Endodermal cell (in vitro differentiated cells): ENCODE data around the gene PRKCD. TPM values are rescaled to one million over a fixed set of nuclear protein-coding genes. Genes with fewer than 3 reads are reported as not detected.

Source experiments
- DNase-seq: peaks from one replicate; pipeline ENCODE4 v3.0.0-alpha.2; 2017
- H3K27ac ChIP-seq: 2 replicates; pipeline ENCODE4 v1.5.1; 2013; ENCODE audit warnings: mild to moderate bottlenecking, low read depth, low read length, moderate library complexity
- H3K27me3 ChIP-seq: 2 replicates; pipeline ENCODE4 v1.6.1; 2013; ENCODE audit warnings: mild to moderate bottlenecking, low read length, moderate library complexity; ENCODE audit not compliant: insufficient read depth, control insufficient read depth, poor library complexity, severe bottlenecking
- H3K36me3 ChIP-seq: 2 replicates; pipeline ENCODE4 v1.7.0; 2013; ENCODE audit warnings: mild to moderate bottlenecking, low read length, moderate library complexity; ENCODE audit not compliant: control insufficient read depth, insufficient read depth
- H3K4me1 ChIP-seq: one replicate; pipeline ENCODE4 v1.7.0; 2013; ENCODE audit warnings: low read length; ENCODE audit not compliant: control insufficient read depth, insufficient read depth
- H3K4me3 ChIP-seq: 2 replicates; pipeline ENCODE4 v1.5.1; 2013; ENCODE audit warnings: mild to moderate bottlenecking, low read length, moderate library complexity
- H3K9ac ChIP-seq: 2 replicates; pipeline ENCODE4 v1.6.1; 2013; ENCODE audit warnings: mild to moderate bottlenecking, low read length, moderate library complexity; ENCODE audit not compliant: poor library complexity, severe bottlenecking; ENCODE audit errors: extremely low read depth
- H3K9me3 ChIP-seq: 2 replicates; pipeline ENCODE4 v1.6.1; 2013; ENCODE audit warnings: mild to moderate bottlenecking, low read length, moderate library complexity; ENCODE audit not compliant: control insufficient read depth
- H3K27ac Mint-ChIP-seq: 2 replicates; pipeline ENCODE4 v1.8.0; 2020; ENCODE audit warnings: mixed read lengths
- H3K27me3 Mint-ChIP-seq: 2 replicates; pipeline ENCODE4 v1.8.0; 2021; ENCODE audit warnings: mild to moderate bottlenecking, mixed read lengths; ENCODE audit not compliant: insufficient read depth
- H3K36me3 Mint-ChIP-seq: 2 replicates; pipeline ENCODE4 v1.8.0; 2020; ENCODE audit warnings: low read depth, mixed read lengths
- H3K4me1 Mint-ChIP-seq: 2 replicates; pipeline ENCODE4 v1.8.0; 2020; ENCODE audit warnings: mixed read lengths
- H3K4me3 Mint-ChIP-seq: 2 replicates; pipeline ENCODE4 v1.8.0; 2020; ENCODE audit warnings: mild to moderate bottlenecking, moderate library complexity, mixed read lengths
- H3K9me3 Mint-ChIP-seq: 2 replicates; pipeline ENCODE4 v1.8.0; 2020; ENCODE audit warnings: mild to moderate bottlenecking, mixed read lengths
- WGBS, 2 experiments: methylation state at CpG; one replicate each; pipeline versions ENCODE4 v1.1.5 to v1.1.7; 2013; ENCODE audit warnings: missing lambda C conversion rate in 2 of 2, mixed read lengths in 1 of 2; ENCODE audit not compliant: insufficient coverage in 1 of 2, insufficient read length in 1 of 2; 5-methylcytosine and 5-hydroxymethylcytosine counted together
- total RNA-seq, 2 donors: library from RNA; stranded (reverse); fragmentation: NEBNext Ultra II Directional in 1 of 2; extraction: Animal tissue kit (Norgen Biotek cat#: 25700) in 1 of 2; gene quantifications; 2 replicates in 1 of 2; 3 replicates in 1 of 2; pipeline ENCODE4 v1.2.1, GENCODE V29; 2021
- TF ChIP-seq, protein P1 (sequence below): fragments of 200-600 bp; sonication (generic); conservative IDR thresholded peaks from 2 replicates; pipeline ENCODE4 v1.5.0; 2021; ENCODE audit warnings: antibody characterized with exemption, mild to moderate bottlenecking

The PRKCD gene
- total RNA-seq, 2 donors from 2014 or later = 19.9 to 26.6 TPM

DNA sequence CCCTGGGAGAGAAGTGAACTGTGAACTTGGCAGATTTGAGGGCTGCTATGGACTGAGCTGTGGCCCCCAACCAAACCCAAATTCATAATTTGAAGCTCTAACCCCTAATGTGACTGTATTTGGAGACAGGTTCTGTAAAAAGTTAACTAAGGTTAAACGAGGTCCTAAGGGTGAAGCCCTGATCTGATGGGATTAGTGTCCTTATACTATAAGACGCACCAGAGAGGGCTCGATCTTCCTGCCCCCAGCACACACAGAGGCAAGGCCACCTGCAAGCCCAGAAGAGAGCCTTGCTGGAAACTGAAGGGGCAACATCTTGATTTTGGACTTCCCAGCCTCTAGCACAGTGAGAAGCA, 60.8 kb downstream of the PRKCD start:
- peaks cover 28% of the 10 kb centered on the region for H3K36me3 ChIP-seq
- Mint-ChIP-seq H3K36me3 (peaks cover 29% of the 10 kb centered on the region), H3K27me3 (no peaks in the 10 kb centered on the region)

DNA sequence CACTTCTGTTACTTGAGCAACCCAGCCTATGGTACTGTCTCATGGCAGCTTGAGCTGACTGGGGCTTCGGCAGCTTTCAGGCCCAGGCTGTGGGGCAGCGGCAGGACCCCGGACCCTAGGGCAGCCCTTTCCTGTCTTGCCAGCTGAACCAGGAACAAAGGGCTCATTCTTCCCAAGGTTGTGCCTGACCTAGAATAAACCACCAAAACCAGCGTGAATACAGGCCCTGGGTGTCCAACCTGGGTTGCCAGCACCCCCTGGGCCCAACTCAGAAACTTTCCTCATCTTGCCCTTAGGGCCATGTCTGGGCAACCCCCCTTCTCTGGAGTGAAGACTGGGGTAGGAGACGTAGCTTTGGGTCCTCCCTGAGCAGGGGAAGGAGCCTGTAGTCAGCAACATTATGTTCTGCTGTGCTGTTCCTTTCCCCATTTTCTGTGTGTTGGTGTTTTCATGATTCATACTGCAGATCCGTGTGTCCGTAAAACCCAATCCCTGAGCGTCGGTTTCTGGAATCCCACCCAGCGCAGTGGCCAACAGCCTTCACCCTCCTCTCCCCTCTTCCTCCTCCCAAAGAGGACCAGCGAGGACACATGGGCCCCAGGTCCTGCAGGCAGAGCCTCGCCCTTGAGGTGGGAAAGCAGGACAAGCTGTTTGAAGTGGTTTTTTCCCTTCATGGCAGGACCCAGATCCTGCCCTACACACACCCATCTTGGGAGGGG, 61.3 kb downstream of the PRKCD start:
- Mint-ChIP-seq H3K9me3 (no peaks in the 10 kb centered on the region), H3K27ac (no peak overlapping the region), H3K27me3 (no peaks in the 10 kb centered on the region), H3K36me3 (peaks cover 34% of the 10 kb centered on the region), H3K4me3 (no peak overlapping the region), H3K4me1 (peaks cover 6% of the 10 kb centered on the region)
- Histone ChIP-seq H3K4me3 (no peak overlapping the region), H3K9ac (no peak overlapping the region), H3K4me1 (no peaks in the 10 kb centered on the region), H3K9me3 (no peaks in the 10 kb centered on the region), H3K36me3 (peaks cover 32% of the 10 kb centered on the region), H3K27me3 (no peaks in the 10 kb centered on the region), H3K27ac (peak overlapping the region; percentile 58)
- DNase-seq = peak; percentile 55
- TF ChIP-seq, protein P1, sequence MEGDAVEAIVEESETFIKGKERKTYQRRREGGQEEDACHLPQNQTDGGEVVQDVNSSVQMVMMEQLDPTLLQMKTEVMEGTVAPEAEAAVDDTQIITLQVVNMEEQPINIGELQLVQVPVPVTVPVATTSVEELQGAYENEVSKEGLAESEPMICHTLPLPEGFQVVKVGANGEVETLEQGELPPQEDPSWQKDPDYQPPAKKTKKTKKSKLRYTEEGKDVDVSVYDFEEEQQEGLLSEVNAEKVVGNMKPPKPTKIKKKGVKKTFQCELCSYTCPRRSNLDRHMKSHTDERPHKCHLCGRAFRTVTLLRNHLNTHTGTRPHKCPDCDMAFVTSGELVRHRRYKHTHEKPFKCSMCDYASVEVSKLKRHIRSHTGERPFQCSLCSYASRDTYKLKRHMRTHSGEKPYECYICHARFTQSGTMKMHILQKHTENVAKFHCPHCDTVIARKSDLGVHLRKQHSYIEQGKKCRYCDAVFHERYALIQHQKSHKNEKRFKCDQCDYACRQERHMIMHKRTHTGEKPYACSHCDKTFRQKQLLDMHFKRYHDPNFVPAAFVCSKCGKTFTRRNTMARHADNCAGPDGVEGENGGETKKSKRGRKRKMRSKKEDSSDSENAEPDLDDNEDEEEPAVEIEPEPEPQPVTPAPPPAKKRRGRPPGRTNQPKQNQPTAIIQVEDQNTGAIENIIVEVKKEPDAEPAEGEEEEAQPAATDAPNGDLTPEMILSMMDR = no peak
- WGBS, 2 experiments = 95 to 97% methylated on average over 11 to 12 of the region's 12 CpGs

More for the DNA sequence above, 60.8 kb downstream of the PRKCD start:
- no peaks in the 10 kb centered on the region for H3K9me3 ChIP-seq
- no peak overlapping the region for H3K4me3 Mint-ChIP-seq
- H3K9ac ChIP-seq = no peak overlapping the region
- no peak for DNase-seq
- no peaks in the 10 kb centered on the region for H3K4me1 ChIP-seq
- H3K4me3 ChIP-seq = no peak overlapping the region
- 93 to 96% methylated on average over 3 of the region's 3 CpGs for WGBS, 2 experiments
- peak overlapping the region; percentile 58 for H3K27ac ChIP-seq
- TF ChIP-seq, protein P1 = no peak
- no peaks in the 10 kb centered on the region for H3K9me3 Mint-ChIP-seq
- no peaks in the 10 kb centered on the region for H3K27me3 ChIP-seq
- H3K4me1 Mint-ChIP-seq = peaks cover 10% of the 10 kb centered on the region
- H3K27ac Mint-ChIP-seq = no peak overlapping the region

DNA sequence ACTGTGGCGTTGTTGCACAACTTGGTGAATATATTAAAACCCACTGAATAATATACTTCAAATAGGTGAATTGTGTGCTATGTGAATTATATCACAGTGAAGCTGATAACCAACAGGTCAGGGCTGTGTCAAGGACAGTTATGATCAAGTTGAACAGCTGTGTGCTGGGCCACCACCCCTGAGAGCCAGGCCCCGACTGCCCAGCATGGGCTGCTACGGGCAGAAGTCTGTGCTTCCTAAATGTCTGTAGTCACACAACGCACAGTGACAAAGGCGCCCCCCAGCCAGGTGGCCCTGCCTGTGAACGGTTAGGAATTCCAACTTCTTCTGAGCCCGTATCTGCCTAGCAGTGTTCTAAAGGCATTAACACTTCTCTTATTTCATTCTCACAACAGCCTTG, 62.0 kb downstream of the PRKCD start:
- no peak overlapping the region for H3K4me3 Mint-ChIP-seq
- Histone ChIP-seq H3K4me1 (no peaks in the 10 kb centered on the region), H3K9ac (no peak overlapping the region), H3K27ac (no peak overlapping the region), H3K27me3 (no peaks in the 10 kb centered on the region), H3K4me3 (no peak overlapping the region), H3K36me3 (peaks cover 39% of the 10 kb centered on the region), H3K9me3 (no peaks in the 10 kb centered on the region)
- no peaks in the 10 kb centered on the region for H3K27me3 Mint-ChIP-seq
- H3K9me3 Mint-ChIP-seq = no peaks in the 10 kb centered on the region
- TF ChIP-seq, protein P1 = no peak
- DNase-seq = peak; percentile 51
- WGBS, 2 experiments = 79 to 97% methylated on average over 4 to 6 of the region's 7 CpGs
- H3K27ac Mint-ChIP-seq = no peak overlapping the region
- H3K36me3 Mint-ChIP-seq = peaks cover 40% of the 10 kb centered on the region
- peaks cover 1% of the 10 kb centered on the region for H3K4me1 Mint-ChIP-seq
